Esophagus muscularis mucosa (tissue), 4 donors: ENCODE data around the gene PPARG. TPM values are rescaled to one million over a fixed set of nuclear protein-coding genes. Genes with fewer than 3 reads are reported as not detected.

Experiments used
- DNase-seq: peaks from one replicate; pipeline ENCODE4 v3.0.0-alpha.2; 2017; ENCODE audit errors: extremely low spot score
- H3K27ac ChIP-seq, 4 donors: fragments of 200-600 bp; sonication (generic); replicated peaks in 1 of 4; 1 replicate in 3 of 4; 2 replicates in 1 of 4; pipeline ENCODE4 v1.5.1; 2016 to 2019; ENCODE audit warnings: mild to moderate bottlenecking in 1 of 4
- H3K27me3 ChIP-seq, 4 donors: fragments of 200-600 bp; sonication (generic); one replicate each; pipeline versions ENCODE4 v1.5.1 to v1.6.0; 2016 to 2019
- H3K36me3 ChIP-seq, 4 donors: fragments of 200-600 bp; sonication (generic); one replicate each; pipeline ENCODE4 v1.5.1; 2016 to 2019
- H3K4me1 ChIP-seq, 4 donors: fragments of 200-600 bp; sonication (generic); one replicate each; pipeline ENCODE4 v1.5.1; 2016 to 2019
- H3K4me3 ChIP-seq, 4 donors: fragments of 200-600 bp; sonication (generic); 1 replicate in 2 of 4; 2 replicates in 2 of 4; pipeline ENCODE4 v1.5.1; 2016 to 2019; ENCODE audit warnings: mild to moderate bottlenecking in 4 of 4, moderate library complexity in 1 of 4
- H3K9me3 ChIP-seq, 4 donors: fragments of 200-600 bp; sonication (generic); 1 replicate in 3 of 4; 2 replicates in 1 of 4; pipeline ENCODE4 v1.5.1; 2016 to 2019
- CTCF ChIP-seq, 3 experiments: fragments of 200-600 bp in 2 of 3; fragments of 450-650 bp in 1 of 3; sonication (generic) in 2 of 3; IDR thresholded peaks; one replicate each; pipeline ENCODE4 v1.5.1; 2017 to 2019; ENCODE audit warnings: antibody characterized with exemption in 3 of 3, mild to moderate bottlenecking in 2 of 3, moderate library complexity in 1 of 3
- EP300 ChIP-seq: sonication (generic); formaldehyde crosslinking; IDR thresholded peaks from one replicate; pipeline ENCODE4 v1.6.1; 2017; ENCODE audit warnings: antibody characterized with exemption
- POLR2A ChIP-seq: fragments of 450-650 bp; IDR thresholded peaks from one replicate; pipeline ENCODE4 v1.6.1; 2017; ENCODE audit warnings: antibody characterized with exemption, moderate library complexity, mild to moderate bottlenecking, low read depth
- POLR2AphosphoS5 ChIP-seq, 2 donors: sonication (generic); formaldehyde crosslinking; IDR thresholded peaks; one replicate each; pipeline ENCODE4 v1.6.1; 2017; ENCODE audit warnings: antibody characterized with exemption in 2 of 2
- WGBS: methylation state at CpG from one replicate; pipeline ENCODE4 v1.1.5; 2018; 5-methylcytosine and 5-hydroxymethylcytosine counted together
- intact Hi-C: fragments of 100-400 bp; cut with DNase I; formaldehyde crosslinking; loops from one replicate; pipeline ENCODE4 v1.15.1; 2023
- total RNA-seq, 4 donors: library from RNA; depleted of rRNA; stranded (reverse); fragments of >200 nt; gene quantifications; one replicate each; pipeline versions ENCODE4 v1.1.0 to v1.2.1, GENCODE V29; 2016

The PPARG gene
- total RNA-seq, 4 donors from 2014 or later: 3.7 to 10.6 (median 8.8) TPM

- H3K4me1 ChIP-seq: no peaks in the 10 kb centered on the region
- H3K27me3 ChIP-seq: no peaks in the 10 kb centered on the region
- no peak overlapping the region for H3K4me3 ChIP-seq
- DNase-seq: no peak
- H3K27ac ChIP-seq: no peak overlapping the region
- no peak for TF ChIP-seq POLR2A
- TF ChIP-seq POLR2AphosphoS5 (IDR thresholded peaks at IDR 0.05): no peak
- no peak for TF ChIP-seq EP300
- no peak for TF ChIP-seq CTCF (IDR thresholded peaks at IDR 0.05)
- no peaks in the 10 kb centered on the region for H3K36me3 ChIP-seq
- WGBS: 72% methylated on average over 5 of the region's 5 CpGs
- H3K9me3 ChIP-seq: no peaks in the 10 kb centered on the region
- intact Hi-C loops: no loop called here
Observed at GRCh38 chr3:12339701-12340480, 51.0 kb downstream of the PPARG start.

- Histone ChIP-seq H3K27ac (no peak overlapping the region), H3K4me3 (no peak overlapping the region), H3K4me1 (no peaks in the 10 kb centered on the region), H3K36me3 (no peaks in the 10 kb centered on the region), H3K9me3 (no peaks in the 10 kb centered on the region), H3K27me3 (no peaks in the 10 kb centered on the region)
- intact Hi-C loops: no loop called here
- TF ChIP-seq POLR2AphosphoS5 (IDR thresholded peaks at IDR 0.05): no peak
- no peak for TF ChIP-seq EP300
- no peak for TF ChIP-seq CTCF (IDR thresholded peaks at IDR 0.05)
- no peak for DNase-seq
- 82% methylated on average over 2 of the region's 2 CpGs for WGBS
Observed at GRCh38 chr3:12340506-12340905, 51.6 kb downstream of the PPARG start.

- Histone ChIP-seq H3K27ac (no peak overlapping the region), H3K36me3 (no peaks in the 10 kb centered on the region), H3K9me3 (no peaks in the 10 kb centered on the region), H3K4me1 (no peaks in the 10 kb centered on the region), H3K4me3 (no peak overlapping the region), H3K27me3 (peaks cover 0 to 4% (median 0%) of the 10 kb centered on the region in 4 donors)
- intact Hi-C loops: no loop called here
- TF ChIP-seq POLR2AphosphoS5 (IDR thresholded peaks at IDR 0.05): no peak
- DNase-seq: no peak
Observed at GRCh38 chr3:12342151-12342550, 53.3 kb downstream of the PPARG start.

GRCh38 chr3:12343047-12343501, 54.2 kb downstream of the PPARG start:
- Histone ChIP-seq H3K27ac (no peak overlapping the region), H3K36me3 (no peaks in the 10 kb centered on the region), H3K9me3 (no peaks in the 10 kb centered on the region), H3K4me3 (no peak overlapping the region), H3K4me1 (no peaks in the 10 kb centered on the region), H3K27me3 (peaks cover 0 to 4% (median 0%) of the 10 kb centered on the region in 4 donors)
- TF ChIP-seq POLR2AphosphoS5 (IDR thresholded peaks at IDR 0.05): no peak
- TF ChIP-seq POLR2A: no peak
- TF ChIP-seq EP300: no peak
- TF ChIP-seq CTCF (IDR thresholded peaks at IDR 0.05): no peak
- 59% methylated on average over 3 of the region's 3 CpGs for WGBS
- no peak for DNase-seq
- intact Hi-C loops: no loop called here

- Histone ChIP-seq H3K4me1 (peaks cover 0 to 4% (median 0%) of the 10 kb centered on the region in 4 donors), H3K9me3 (no peaks in the 10 kb centered on the region), H3K27ac (no peak overlapping the region), H3K4me3 (no peak overlapping the region), H3K36me3 (no peaks in the 10 kb centered on the region), H3K27me3 (peaks cover 0 to 4% (median 0%) of the 10 kb centered on the region in 4 donors)
- WGBS: 85% methylated on average over 5 of the region's 5 CpGs
- no peak for DNase-seq
- intact Hi-C loops: no loop called here
- TF ChIP-seq POLR2A (no peak), POLR2AphosphoS5 (IDR thresholded peaks at IDR 0.05) (no peak), CTCF (IDR thresholded peaks at IDR 0.05) (no peak), EP300 (no peak)
Observed at GRCh38 chr3:12345141-12345561, 56.3 kb downstream of the PPARG start.
